SK-N-SH treated with all-trans-retinoic acid at 6 μM for 48 hours (cell line): Measurements from ENCODE around the gene SNAPIN.

ENCODE experiments used
- ARNTL ChIP-seq: fragments of 450-650 bp; formaldehyde crosslinking; IDR thresholded peaks from 2 replicates; pipeline ENCODE4 v1.5.0; 2020; ENCODE audit warnings: low read depth, mild to moderate bottlenecking, moderate library complexity, borderline replicate concordance
- CSDC2 ChIP-seq: fragments of 250-450 bp; sonication (Bioruptor Pico); IDR thresholded peaks from 2 replicates; pipeline ENCODE4 v1.5.0; 2020; ENCODE audit warnings: mild to moderate bottlenecking, moderate library complexity
- ESRRG ChIP-seq: fragments of 250-450 bp; sonication (Bioruptor Pico); IDR thresholded peaks from 2 replicates; pipeline ENCODE4 v1.6.1; 2021; ENCODE audit warnings: mild to moderate bottlenecking
- OSR1 ChIP-seq: fragments of 250-450 bp; sonication (Bioruptor Pico); IDR thresholded peaks from 2 replicates; pipeline ENCODE4 v1.8.0; 2022; ENCODE audit warnings: moderate library complexity, mild to moderate bottlenecking, inconsistent platforms
- RARB ChIP-seq: fragments of 250-450 bp; sonication (Bioruptor Pico); IDR thresholded peaks from 2 replicates; pipeline ENCODE4 v1.8.0; 2021; ENCODE audit warnings: mild to moderate bottlenecking, moderate library complexity
- SNAI2 ChIP-seq: fragments of 250-450 bp; sonication (Bioruptor Pico); IDR thresholded peaks from 2 replicates; pipeline ENCODE4 v1.5.0; 2020; ENCODE audit warnings: mild to moderate bottlenecking, moderate library complexity
- TOX ChIP-seq: fragments of 250-450 bp; sonication (Bioruptor Pico); IDR thresholded peaks from 2 replicates; pipeline ENCODE4 v1.8.0; 2021; ENCODE audit warnings: mild to moderate bottlenecking, moderate library complexity, borderline replicate concordance
- ZC3H10 ChIP-seq: fragments of 250-450 bp; sonication (Bioruptor Pico); IDR thresholded peaks from 2 replicates; pipeline ENCODE4 v1.5.1; 2021; ENCODE audit warnings: mild to moderate bottlenecking, moderate library complexity
- ZFP30 ChIP-seq: fragments of 450-650 bp; formaldehyde crosslinking; IDR thresholded peaks from 2 replicates; pipeline ENCODE4 v1.5.0; 2022; ENCODE audit warnings: mild to moderate bottlenecking, moderate library complexity
- ZNF565 ChIP-seq: fragments of 450-650 bp; formaldehyde crosslinking; conservative IDR thresholded peaks from 2 replicates; pipeline ENCODE4 v1.5.0; 2020; ENCODE audit warnings: low read depth, mild to moderate bottlenecking, moderate library complexity
- ZNF8 ChIP-seq: fragments of 450-650 bp; formaldehyde crosslinking; IDR thresholded peaks from 2 replicates; pipeline ENCODE4 v1.5.0; 2020; ENCODE audit warnings: mild to moderate bottlenecking, moderate library complexity
- TF ChIP-seq, protein P1 (sequence below): fragments of 250-450 bp; sonication (Bioruptor Pico); IDR thresholded peaks from 2 replicates; pipeline ENCODE4 v1.5.1; 2020; ENCODE audit warnings: low read depth, mild to moderate bottlenecking, moderate library complexity
- TF ChIP-seq, protein P2 (sequence below): fragments of 250-450 bp; sonication (Bioruptor Pico); IDR thresholded peaks from 2 replicates; pipeline ENCODE4 v1.5.1; 2021; ENCODE audit warnings: mild to moderate bottlenecking, moderate library complexity

- TF ChIP-seq CSDC2 = no peak
- TF ChIP-seq ARNTL (CRISPR knock-in tag) = no peak
- TF ChIP-seq SNAI2 (CRISPR knock-in tag) = no peak
- TF ChIP-seq, protein P1, sequence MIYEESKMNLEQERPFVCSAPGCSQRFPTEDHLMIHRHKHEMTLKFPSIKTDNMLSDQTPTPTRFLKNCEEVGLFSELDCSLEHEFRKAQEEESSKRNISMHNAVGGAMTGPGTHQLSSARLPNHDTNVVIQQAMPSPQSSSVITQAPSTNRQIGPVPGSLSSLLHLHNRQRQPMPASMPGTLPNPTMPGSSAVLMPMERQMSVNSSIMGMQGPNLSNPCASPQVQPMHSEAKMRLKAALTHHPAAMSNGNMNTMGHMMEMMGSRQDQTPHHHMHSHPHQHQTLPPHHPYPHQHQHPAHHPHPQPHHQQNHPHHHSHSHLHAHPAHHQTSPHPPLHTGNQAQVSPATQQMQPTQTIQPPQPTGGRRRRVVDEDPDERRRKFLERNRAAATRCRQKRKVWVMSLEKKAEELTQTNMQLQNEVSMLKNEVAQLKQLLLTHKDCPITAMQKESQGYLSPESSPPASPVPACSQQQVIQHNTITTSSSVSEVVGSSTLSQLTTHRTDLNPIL (CRISPR knock-in tag) = no peak
- no peak for TF ChIP-seq ZC3H10 (CRISPR knock-in tag)
- no peak for TF ChIP-seq ZFP30
- no peak for TF ChIP-seq ZNF8 (CRISPR knock-in tag)
- no peak for TF ChIP-seq TOX (CRISPR knock-in tag)
- no peak for TF ChIP-seq ZNF565
- no peak for TF ChIP-seq ESRRG
- no peak for TF ChIP-seq OSR1 (CRISPR knock-in tag)
- TF ChIP-seq, protein P2, sequence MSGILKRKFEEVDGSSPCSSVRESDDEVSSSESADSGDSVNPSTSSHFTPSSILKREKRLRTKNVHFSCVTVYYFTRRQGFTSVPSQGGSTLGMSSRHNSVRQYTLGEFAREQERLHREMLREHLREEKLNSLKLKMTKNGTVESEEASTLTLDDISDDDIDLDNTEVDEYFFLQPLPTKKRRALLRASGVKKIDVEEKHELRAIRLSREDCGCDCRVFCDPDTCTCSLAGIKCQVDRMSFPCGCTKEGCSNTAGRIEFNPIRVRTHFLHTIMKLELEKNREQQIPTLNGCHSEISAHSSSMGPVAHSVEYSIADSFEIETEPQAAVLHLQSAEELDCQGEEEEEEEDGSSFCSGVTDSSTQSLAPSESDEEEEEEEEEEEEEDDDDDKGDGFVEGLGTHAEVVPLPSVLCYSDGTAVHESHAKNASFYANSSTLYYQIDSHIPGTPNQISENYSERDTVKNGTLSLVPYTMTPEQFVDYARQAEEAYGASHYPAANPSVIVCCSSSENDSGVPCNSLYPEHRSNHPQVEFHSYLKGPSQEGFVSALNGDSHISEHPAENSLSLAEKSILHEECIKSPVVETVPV (CRISPR knock-in tag) = no peak
- no peak for TF ChIP-seq RARB (CRISPR knock-in tag)
Observed at GRCh38 chr1:153651771-153652170, 6.7 kb upstream of the SNAPIN start.
